CD14-positive monocyte (primary cell): ENCODE measurements around the gene CFAP92. TPM values are rescaled to one million over a fixed set of nuclear protein-coding genes. Genes with fewer than 3 reads are reported as not detected.
"Not testable (repeated sequence)": the region's sequence is repeated elsewhere in the genome, so short reads cannot be mapped to it uniquely, and the experiment has no call there.

Experiments used
- DNase-seq, 3 donors: peaks; one replicate each; pipeline ENCODE4 v3.0.0-alpha.2; 2011 to 2022
- H2AFZ ChIP-seq: 2 replicates; pipeline ENCODE4 v1.6.0; 2012; ENCODE audit warnings: mild to moderate bottlenecking, low read depth, low read length, inconsistent platforms; ENCODE audit not compliant: insufficient read depth, poor library complexity, severe bottlenecking
- H3K27ac ChIP-seq, 2 donors: 1 replicate in 1 of 2; 2 replicates in 1 of 2; pipeline ENCODE4 v1.5.1; 2012 to 2013; ENCODE audit warnings: low read length in 2 of 2, control low read depth in 1 of 2, inconsistent platforms in 1 of 2, low read depth in 1 of 2, mild to moderate bottlenecking in 1 of 2
- H3K27me3 ChIP-seq, 2 donors: one replicate each; pipeline versions ENCODE4 v1.6.0 to v1.6.1; 2011 to 2013; ENCODE audit warnings: low read length in 2 of 2; ENCODE audit not compliant: control insufficient read depth in 2 of 2, insufficient read depth in 2 of 2
- H3K36me3 ChIP-seq, 2 donors: replicated peaks in 1 of 2; 1 replicate in 1 of 2; 2 replicates in 1 of 2; pipeline versions ENCODE4 v1.5.1 to v1.6.1; 2012 to 2013; ENCODE audit warnings: low read length in 2 of 2, control low read depth in 1 of 2, inconsistent platforms in 1 of 2, mild to moderate bottlenecking in 1 of 2; ENCODE audit not compliant: insufficient read depth in 2 of 2, control insufficient read depth in 1 of 2
- H3K4me1 ChIP-seq, 2 donors: 1 replicate in 1 of 2; 2 replicates in 1 of 2; pipeline versions ENCODE4 v1.5.1 to v1.6.1; 2012 to 2013; ENCODE audit warnings: low read length in 2 of 2, control low read depth in 1 of 2, inconsistent platforms in 1 of 2, mild to moderate bottlenecking in 1 of 2, moderate library complexity in 1 of 2; ENCODE audit not compliant: insufficient read depth in 2 of 2, control insufficient read depth in 1 of 2
- H3K4me2 ChIP-seq: replicated peaks from 2 replicates; pipeline ENCODE3; 2012; ENCODE audit warnings: low read length, moderate library complexity, mild to moderate bottlenecking; ENCODE audit not compliant: poor library complexity, severe bottlenecking; ENCODE audit errors: extremely low read depth
- H3K4me3 ChIP-seq, 3 experiments: fragments of 200-600 bp in 1 of 3; sonication (generic) in 1 of 3; replicated peaks in 1 of 3; 1 replicate in 2 of 3; 2 replicates in 1 of 3; pipeline ENCODE4 v1.5.1; 2011 to 2013; ENCODE audit warnings: low read length in 3 of 3, mild to moderate bottlenecking in 3 of 3, control low read depth in 2 of 3, low read depth in 2 of 3, inconsistent platforms in 1 of 3, moderate library complexity in 1 of 3
- H3K79me2 ChIP-seq: 2 replicates; pipeline ENCODE4 v1.6.0; 2012; ENCODE audit warnings: mild to moderate bottlenecking, control low read depth, inconsistent platforms, low read length, moderate library complexity; ENCODE audit not compliant: insufficient read depth
- H3K9ac ChIP-seq: 2 replicates; pipeline ENCODE4 v1.6.0; 2017; ENCODE audit warnings: low read length, mild to moderate bottlenecking; ENCODE audit not compliant: insufficient read depth, poor library complexity, severe bottlenecking
- H3K9me3 ChIP-seq, 2 donors: replicated peaks in 1 of 2; 1 replicate in 1 of 2; 2 replicates in 1 of 2; pipeline versions ENCODE4 v1.5.1 to v1.6.1; 2012 to 2013; ENCODE audit warnings: low read length in 2 of 2, control low read depth in 1 of 2; ENCODE audit not compliant: control insufficient read depth in 1 of 2, insufficient read depth in 1 of 2
- H4K20me1 ChIP-seq: 2 replicates; pipeline ENCODE4 v1.6.0; 2012; ENCODE audit warnings: mild to moderate bottlenecking, low read length, control low read depth, moderate library complexity; ENCODE audit not compliant: insufficient read depth
- H3K27ac Mint-ChIP-seq, 7 donors: one replicate each; pipeline ENCODE4 v1.8.0; 2020; ENCODE audit warnings: mild to moderate bottlenecking in 7 of 7, mixed read lengths in 7 of 7, moderate library complexity in 6 of 7, inconsistent platforms in 2 of 7
- H3K27me3 Mint-ChIP-seq, 3 donors: one replicate each; pipeline ENCODE4 v1.8.0; 2021 to 2022; ENCODE audit warnings: low read depth in 3 of 3, mild to moderate bottlenecking in 3 of 3, mixed read lengths in 3 of 3, moderate library complexity in 3 of 3, inconsistent platforms in 1 of 3
- H3K36me3 Mint-ChIP-seq, 2 donors: one replicate each; pipeline ENCODE4 v1.8.0; 2020; ENCODE audit warnings: mixed read lengths in 2 of 2, inconsistent platforms in 1 of 2, mild to moderate bottlenecking in 1 of 2
- H3K4me1 Mint-ChIP-seq: one replicate; pipeline ENCODE4 v1.8.0; 2020; ENCODE audit warnings: mild to moderate bottlenecking, mixed read lengths
- H3K4me3 Mint-ChIP-seq, 2 donors: one replicate each; pipeline ENCODE4 v1.8.0; 2020; ENCODE audit warnings: mild to moderate bottlenecking in 2 of 2, mixed read lengths in 2 of 2, moderate library complexity in 1 of 2
- H3K9me3 Mint-ChIP-seq, 7 donors: one replicate each; pipeline ENCODE4 v1.8.0; 2020 to 2022; ENCODE audit warnings: mixed read lengths in 7 of 7, mild to moderate bottlenecking in 6 of 7, moderate library complexity in 6 of 7, inconsistent platforms in 2 of 7
- CTCF ChIP-seq: fragments of 200-600 bp; IDR thresholded peaks from one replicate; pipeline ENCODE4 v1.8.0; 2022; ENCODE audit warnings: antibody characterized with exemption, mild to moderate bottlenecking
- whole genome bisulfite sequencing: methylation state at CpG from one replicate; pipeline ENCODE4 v1.1.5; 2013; ENCODE audit warnings: missing lambda C conversion rate; ENCODE audit not compliant: insufficient coverage; 5-methylcytosine and 5-hydroxymethylcytosine counted together
- intact Hi-C, 2 donors: fragments of 100-400 bp; cut with micrococcal nuclease; formaldehyde crosslinking; loops; one replicate each; pipeline versions ENCODE4 v1.15.0 to v1.15.1; 2023
- polyA plus RNA-seq, 3 donors: library from polyadenylated mRNA; depleted of rRNA in 1 of 3; unstranded in 2 of 3; stranded (reverse) in 1 of 3; fragments of 300-500 nt in 2 of 3; fragments of >200 nt in 1 of 3; fragmentation: Illumina TruSeq in 2 of 3; gene quantifications; 1 replicate in 2 of 3; 2 replicates in 1 of 3; pipeline ENCODE4 v1.2.3, GENCODE V29; 2012 to 2021

CFAP92 gene
- polyA plus RNA-seq, 3 donors: 0.12 to 0.50 (median 0.19) TPM

GRCh38 chr3:128867200-128868125 lies 126.4 kb downstream of the CFAP92 start:
- 60% methylated on average over 3 of the region's 4 CpGs for WGBS
- no peaks in the 10 kb centered on the region for H3K27me3 ChIP-seq
- intact Hi-C loops: no loop called here

GRCh38 chr3:128864849-128865804 lies 128.7 kb downstream of the CFAP92 start:
- Histone ChIP-seq H3K4me3 (peak overlapping the region in 1 of 3 experiments; percentile 58), H3K4me2 (peak overlapping the region; percentile 60), H2AFZ (peak overlapping the region; percentile 73), H3K4me1 (peaks cover 33 to 34% of the 10 kb centered on the region in 2 donors), H3K9me3 (peaks cover 11 to 18% of the 10 kb centered on the region in 2 donors), H3K27ac (peak overlapping the region in 1 of 2 donors; percentile 72), H3K36me3 (peaks cover 0 to 16% of the 10 kb centered on the region in 2 donors)
- Mint-ChIP-seq H3K9me3 (peaks cover 14 to 23% (median 16%) of the 10 kb centered on the region in 7 donors), H3K4me3 (peak overlapping the region; percentile 63 to 84), H3K4me1 (peaks cover 41% of the 10 kb centered on the region), H3K27ac (peak overlapping the region in 5 of 7 donors; percentile 32 to 86 (median 64))
- H3K27me3 Mint-ChIP-seq, H4K20me1 ChIP-seq, H3K36me3 Mint-ChIP-seq, H3K79me2 ChIP-seq, H3K27me3 ChIP-seq, H3K9ac ChIP-seq: not testable (repeated sequence)
- DNase-seq: peak in 1 of 3 donors; percentile 6
- WGBS: 38% methylated on average over 11 of the region's 25 CpGs
- intact Hi-C loops: loop anchor here in 1 of 2 donors (2.0 kb wide), 1 partner anchor 28 kb away; no protein-coding TSS in a partner anchor

More at GRCh38 chr3:128867200-128868125, 126.4 kb downstream of the CFAP92 start:
- H3K79me2 ChIP-seq: no peaks in the 10 kb centered on the region
- H3K4me2 ChIP-seq: no peak overlapping the region
- H3K4me1 ChIP-seq: peaks cover 33 to 34% of the 10 kb centered on the region in 2 donors
- no peaks in the 10 kb centered on the region for H3K9me3 ChIP-seq
- H3K4me3 Mint-ChIP-seq: no peak overlapping the region
- peaks cover 0 to 5% (median 0%) of the 10 kb centered on the region in 7 donors for H3K9me3 Mint-ChIP-seq
- no peak for DNase-seq
- H3K36me3 ChIP-seq: no peaks in the 10 kb centered on the region
- H3K4me3 ChIP-seq: no peak overlapping the region
- H2AFZ ChIP-seq: no peak overlapping the region
- no peaks in the 10 kb centered on the region for H3K36me3 Mint-ChIP-seq
- H3K9ac ChIP-seq: no peak overlapping the region
- peaks cover 41% of the 10 kb centered on the region for H3K4me1 Mint-ChIP-seq
- H3K27ac ChIP-seq: peak overlapping the region in 1 of 2 donors; percentile 43
- no peak for TF ChIP-seq CTCF
- peak overlapping the region in 4 of 7 donors; percentile 33 to 59 (median 50) for H3K27ac Mint-ChIP-seq
- peaks cover 0 to 4% (median 0%) of the 10 kb centered on the region in 3 donors for H3K27me3 Mint-ChIP-seq
- no peaks in the 10 kb centered on the region for H4K20me1 ChIP-seq
